HG02798 (cell line): Measurements from ENCODE around the gene TMEM208.

Experiments used
- ATAC-seq: cut with Tn5 transposase; IDR thresholded peaks from one replicate; pipeline ENCODE4 v1.9.1; 2021; ENCODE audit warnings: mild to moderate bottlenecking; ENCODE audit not compliant: unreplicated experiment, poor library complexity

TMEM208 gene

GRCh38 chr16:67233596-67233995 is 6.7 kb downstream of the TMEM208 start:
- ATAC-seq: no peak

- ATAC-seq: no peak
Observed at GRCh38 chr16:67234180-67234597, 7.3 kb downstream of the TMEM208 start.

- ATAC-seq: no peak
Observed at GRCh38 chr16:67235816-67236562, 9.1 kb downstream of the TMEM208 start.

- ATAC-seq: no peak
Observed at GRCh38 chr16:67236563-67237395, 9.8 kb downstream of the TMEM208 start.

- no peak for ATAC-seq
Observed at GRCh38 chr16:67237396-67238277, 10.7 kb downstream of the TMEM208 start.

GRCh38 chr16:67238278-67238575 is 11.3 kb downstream of the TMEM208 start:
- no peak for ATAC-seq

GRCh38 chr16:67238806-67239470 is 12.0 kb downstream of the TMEM208 start:
- ATAC-seq: no peak

- no peak for ATAC-seq
Observed at GRCh38 chr16:67240506-67240905, 13.6 kb downstream of the TMEM208 start.

GRCh38 chr16:67241008-67241900 is 14.3 kb downstream of the TMEM208 start:
- ATAC-seq: no peak

- ATAC-seq: no peak
Observed at GRCh38 chr16:67242138-67242730, 15.3 kb downstream of the TMEM208 start.

GRCh38 chr16:67243481-67243880 is 16.6 kb downstream of the TMEM208 start:
- no peak for ATAC-seq

- ATAC-seq: peak; percentile 54
Observed at GRCh38 chr16:67244387-67245185, 17.7 kb downstream of the TMEM208 start.

- no peak for ATAC-seq
Observed at GRCh38 chr16:67245186-67245585, 18.3 kb downstream of the TMEM208 start.

- ATAC-seq: no peak
Observed at GRCh38 chr16:67245674-67246080, 18.7 kb downstream of the TMEM208 start.

GRCh38 chr16:67246081-67246755 is 19.3 kb downstream of the TMEM208 start:
- ATAC-seq: peak; percentile 24

- ATAC-seq: peak; percentile 13
Observed at GRCh38 chr16:67246756-67247191, 19.8 kb downstream of the TMEM208 start.
